HL-60/S4 treated with retinoic acid at 250 ng/mL for 4 days and 3 days (cell line): ENCODE results near the gene TJP3.
"Not testable (repeated sequence)": the region's sequence is repeated elsewhere in the genome, so short reads cannot be mapped to it uniquely, and the experiment has no call there.

Experiments
- in situ Hi-C: fragments of 300-500 bp; cut with MboI; formaldehyde crosslinking; loops from 2 replicates; pipeline ENCODE4 v1.7.0; 2022; ENCODE audit warnings: low sequenced_read_pairs

Gene TJP3

GRCh38 chr19:3708207-3708931 lies at the start of gene TJP3:
TSS of gene TJP3 (plus strand) at chr19:3708384. CDS start at chr19:3728433, 20,049 bp downstream.
- in situ Hi-C loops: no loop called here

- in situ Hi-C loops: no loop called here
Measured at GRCh38 chr19:3658870-3659745, 49.1 kb upstream of the TJP3 start.

- in situ Hi-C loops: no loop called here
Measured at GRCh38 chr19:3659746-3660112, 48.5 kb upstream of the TJP3 start.

- in situ Hi-C loops: no loop called here
Measured at GRCh38 chr19:3660493-3661219, 47.5 kb upstream of the TJP3 start.

- in situ Hi-C loops: no loop called here
Measured at GRCh38 chr19:3661284-3662238, 46.6 kb upstream of the TJP3 start.

- in situ Hi-C loops: no loop called here
Measured at GRCh38 chr19:3663838-3664237, 44.3 kb upstream of the TJP3 start.

GRCh38 chr19:3664879-3665642 lies 43.1 kb upstream of the TJP3 start:
- in situ Hi-C loops: no loop called here

- in situ Hi-C loops: no loop called here
Measured at GRCh38 chr19:3665681-3666544, 42.3 kb upstream of the TJP3 start.

- in situ Hi-C loops: not testable (repeated sequence)
Measured at GRCh38 chr19:3666545-3666856, 41.7 kb upstream of the TJP3 start.

GRCh38 chr19:3667037-3667638 lies 41.0 kb upstream of the TJP3 start:
- in situ Hi-C loops: no loop called here

- in situ Hi-C loops: no loop called here
Measured at GRCh38 chr19:3667766-3668165, 40.4 kb upstream of the TJP3 start.

GRCh38 chr19:3668331-3669081 lies 39.7 kb upstream of the TJP3 start:
- in situ Hi-C loops: no loop called here

- in situ Hi-C loops: no loop called here
Measured at GRCh38 chr19:3669082-3669946, 38.9 kb upstream of the TJP3 start.

GRCh38 chr19:3669947-3670795 lies 38.0 kb upstream of the TJP3 start:
- in situ Hi-C loops: no loop called here

- in situ Hi-C loops: no loop called here
Measured at GRCh38 chr19:3670796-3671679, 37.1 kb upstream of the TJP3 start.
